T-helper 2 cell (primary cell): ENCODE measurements around the gene PPP2R2D.
"Not testable (repeated sequence)": the region's sequence is repeated elsewhere in the genome, so short reads cannot be mapped to it uniquely, and the experiment has no call there.

Experiments used
- DNase-seq, 5 experiments: peaks; one replicate each; pipeline versions ENCODE4 v3.0.0 to v3.0.0-alpha.2; 2012 to 2022

The PPP2R2D gene

DNA sequence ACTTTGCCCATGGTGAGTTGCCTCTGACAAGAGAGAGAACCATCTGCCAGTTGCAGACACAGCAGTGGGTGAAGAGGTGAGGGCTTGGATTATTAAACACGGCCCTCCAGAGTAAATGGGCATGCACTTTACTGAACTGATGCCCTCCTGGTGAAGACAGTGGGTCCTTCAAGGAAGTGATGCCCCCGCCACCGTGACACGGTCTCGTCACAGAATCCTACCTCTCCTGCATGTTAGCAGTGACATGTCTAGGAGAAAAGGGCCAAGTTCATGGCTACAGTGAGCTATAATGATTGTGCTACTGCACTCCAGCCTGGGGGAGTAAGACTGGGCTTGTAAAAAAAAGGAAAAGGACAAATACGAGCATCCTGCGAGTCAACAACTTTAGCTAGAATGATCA lies 78.5 kb downstream of the PPP2R2D start:
- DNase-seq, result no peak

DNA sequence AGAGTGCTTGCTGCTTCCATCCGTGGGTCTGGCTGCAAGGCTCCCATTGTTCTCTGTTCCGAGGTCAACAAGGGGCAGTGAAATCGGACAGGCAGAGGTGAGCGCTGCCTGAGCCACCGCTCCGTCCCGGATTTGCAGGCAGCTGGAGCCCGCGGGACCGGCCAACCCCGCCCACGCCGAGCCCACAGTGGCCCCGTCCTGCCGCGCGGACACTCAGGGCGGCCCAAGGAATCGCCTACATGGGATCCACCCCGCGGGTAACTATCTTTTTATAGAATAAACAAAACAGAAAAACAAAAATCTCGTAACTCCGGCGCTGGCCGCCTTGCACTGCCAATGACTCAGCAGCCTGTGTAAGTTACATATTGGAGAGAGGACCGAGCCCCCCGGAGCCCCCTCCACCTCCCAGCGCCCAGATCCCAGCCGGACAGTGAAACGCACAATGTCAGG lies 79.0 kb downstream of the PPP2R2D start:
- no peak for DNase-seq

DNA sequence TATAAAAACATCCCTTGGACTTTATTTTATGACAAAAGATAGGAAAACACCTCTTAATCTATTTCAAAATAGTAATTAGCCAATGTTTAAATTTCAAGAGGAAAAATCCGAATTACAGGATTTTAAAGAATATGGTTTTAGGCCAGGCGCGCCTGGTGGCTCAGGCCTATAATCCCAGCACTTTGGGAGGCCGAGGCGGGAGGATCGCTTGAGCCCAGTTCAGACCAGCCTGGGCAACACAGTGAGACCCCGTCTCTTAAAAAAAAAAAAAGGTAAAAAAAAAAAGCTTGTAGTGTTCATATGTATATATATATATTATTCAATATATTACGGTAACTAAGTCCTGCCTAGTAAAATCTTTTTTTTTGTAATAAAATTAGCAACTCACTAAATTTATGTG lies 79.5 kb downstream of the PPP2R2D start:
- DNase-seq, result no peak

DNA sequence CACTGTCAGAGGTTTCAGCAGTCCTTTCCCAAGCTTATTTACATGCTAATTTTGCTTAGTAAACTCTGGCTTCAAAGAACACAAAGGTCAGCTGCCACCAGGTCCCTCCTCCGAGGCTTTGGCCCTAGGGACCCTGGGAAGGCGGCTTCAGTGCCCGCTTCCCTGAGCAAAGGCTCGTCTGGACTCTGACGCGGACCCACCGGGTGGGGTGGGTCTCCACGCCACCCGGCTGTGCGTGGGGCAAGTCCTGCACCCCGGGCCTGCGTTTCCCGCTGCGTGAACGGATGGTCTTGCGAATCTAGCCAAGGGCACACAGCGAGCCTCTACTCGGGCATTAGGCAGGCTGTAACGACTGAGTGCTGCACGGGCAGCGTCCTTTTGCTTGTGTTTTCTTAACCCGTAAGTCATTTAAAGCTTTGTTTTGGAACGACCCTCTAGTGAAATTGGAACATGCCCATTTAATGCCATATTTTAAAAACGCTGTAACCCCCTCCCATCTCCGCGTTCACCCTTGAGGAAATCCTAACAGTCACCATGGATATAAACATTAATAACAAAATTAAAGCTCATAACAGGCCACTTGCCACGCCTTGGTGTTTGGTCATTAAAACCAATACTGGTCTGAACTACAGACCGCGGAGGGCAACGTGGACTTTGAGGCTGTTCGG lies 80.1 kb downstream of the PPP2R2D start:
- DNase-seq, result peak in 1 of 5 experiments; percentile 17

DNA sequence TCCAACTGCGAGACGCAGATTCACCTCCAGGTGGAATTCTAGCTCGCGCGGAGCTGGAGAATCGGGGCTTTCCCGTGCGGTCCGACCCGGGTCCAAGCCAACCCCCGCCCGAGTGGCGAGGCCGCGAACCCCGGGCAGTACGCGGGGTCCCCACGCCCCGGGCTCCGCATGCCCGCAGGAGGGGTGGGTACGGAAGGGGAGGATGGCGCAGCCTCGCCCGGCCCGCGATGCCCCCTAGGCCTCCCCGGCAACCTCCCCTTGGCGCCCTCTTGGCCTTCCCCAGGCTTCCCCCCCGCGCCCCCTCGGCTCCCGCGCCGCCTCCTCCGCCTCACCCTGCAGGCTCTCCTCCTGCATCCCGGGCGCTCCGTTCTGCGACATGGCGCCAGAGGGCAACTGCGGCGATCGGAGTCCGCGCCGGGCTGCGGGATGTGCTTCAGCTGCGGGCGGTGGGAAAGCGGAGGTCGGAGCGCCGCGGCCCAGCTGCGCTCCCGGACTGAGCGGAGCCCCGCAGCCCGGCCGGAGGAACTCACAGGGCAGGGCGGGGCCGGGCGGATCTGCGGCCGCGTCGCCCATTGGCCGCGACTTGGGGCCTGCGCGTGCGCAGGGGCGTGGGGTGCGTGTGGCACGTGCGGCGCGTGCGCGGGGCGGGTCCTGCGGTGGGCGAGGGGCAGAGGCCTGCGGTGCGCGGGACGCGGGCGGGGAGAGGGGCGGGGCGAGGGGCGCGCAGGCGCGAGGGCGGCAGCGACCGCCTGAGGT lies 80.8 kb downstream of the PPP2R2D start, which contains the start of gene BNIP3:
Gene BNIP3 (minus strand): TSS at position 495 of the 756 bp plus-strand sequence. CDS start 117 bp downstream, at position 378.
- peak; percentile 92 to 94 (median 92) for DNase-seq

DNA sequence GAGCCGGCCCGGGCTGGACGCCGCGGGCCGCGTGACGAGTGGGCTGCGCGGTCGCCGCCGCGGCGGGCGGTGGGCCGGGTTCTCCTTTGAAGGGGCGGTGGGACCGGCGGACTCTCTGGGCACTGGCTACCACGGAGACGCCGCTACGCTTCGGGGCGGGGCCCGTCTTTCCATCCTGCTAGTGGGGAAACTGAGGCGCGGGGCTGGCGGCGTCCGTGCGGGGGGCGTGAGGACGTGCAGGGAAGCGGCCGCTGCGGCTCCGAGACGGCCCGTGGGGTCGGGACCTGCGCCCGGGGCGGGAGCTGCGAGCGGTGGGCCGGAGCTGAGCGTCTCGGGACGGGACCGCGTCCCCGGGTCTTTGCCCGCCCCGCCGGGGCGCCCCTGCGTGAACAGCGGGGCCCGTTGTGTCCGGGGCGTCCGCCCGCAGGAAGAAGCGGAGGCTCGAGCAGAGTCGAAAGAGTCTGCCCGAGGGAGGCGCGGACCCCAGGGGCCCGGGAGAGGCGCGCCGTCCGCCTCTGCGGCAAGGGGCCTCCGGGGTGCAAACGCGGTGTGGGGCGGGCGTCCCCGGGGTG lies 81.5 kb downstream of the PPP2R2D start:
- peak in 1 of 5 experiments; percentile 21 for DNase-seq

DNA sequence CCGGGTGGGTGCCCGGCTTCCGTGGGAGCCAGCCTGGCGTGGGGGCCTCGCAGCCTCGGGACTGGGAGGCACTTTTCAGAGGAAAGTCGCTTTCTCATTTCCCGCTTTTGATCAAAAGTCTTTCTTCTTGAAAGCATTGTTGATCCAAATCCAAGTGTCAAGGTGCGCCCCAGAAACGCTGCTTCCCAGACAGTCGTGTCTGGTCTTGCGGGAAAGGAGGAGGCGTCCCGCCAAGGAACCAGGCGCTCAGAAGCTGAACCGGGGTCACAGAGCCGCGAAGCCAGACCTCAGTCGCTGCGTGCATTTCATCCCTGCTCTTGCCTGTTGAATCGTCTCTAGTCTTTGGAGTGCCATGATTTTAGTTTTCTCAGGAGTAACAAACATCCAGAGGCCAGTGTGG lies 82.0 kb downstream of the PPP2R2D start:
- no peak for DNase-seq

DNA sequence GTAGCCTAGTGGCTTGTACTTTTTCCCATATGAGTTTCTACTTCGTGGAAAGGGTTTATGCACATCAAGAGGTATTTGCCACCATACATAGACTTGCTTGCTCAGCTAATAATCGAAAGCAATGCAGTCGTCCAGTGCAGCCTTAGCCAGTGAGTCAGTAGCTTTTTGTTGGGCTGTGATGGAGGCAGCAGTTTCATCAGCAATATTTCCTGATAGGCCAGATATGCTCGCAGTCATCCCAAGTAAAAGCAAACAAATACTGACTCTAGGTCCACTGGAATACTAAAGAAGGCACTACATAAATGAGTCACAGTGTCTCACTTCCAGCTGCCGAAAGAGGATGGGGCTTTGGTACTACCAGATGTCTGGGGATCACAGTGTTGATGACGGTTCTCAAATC lies 83.0 kb downstream of the PPP2R2D start:
- DNase-seq, result no peak

DNA sequence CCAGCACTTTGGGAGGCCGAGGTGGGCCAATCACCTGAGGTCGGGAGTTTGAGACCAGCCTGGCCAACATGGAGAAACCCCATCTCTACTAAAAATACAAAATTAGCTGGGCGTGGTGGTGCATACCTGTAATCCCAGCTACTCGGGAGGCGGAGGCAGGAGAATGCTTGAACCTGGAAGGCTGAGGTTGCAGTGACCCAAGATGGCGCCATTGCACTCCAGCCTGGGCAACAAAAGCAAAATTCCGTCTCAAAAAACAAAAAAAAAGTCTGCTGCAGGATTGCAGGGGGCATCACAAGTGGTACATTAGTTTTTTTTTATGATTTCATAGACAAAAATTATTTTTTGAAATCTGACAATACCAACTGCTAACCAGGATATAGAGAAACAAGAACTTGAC lies 86.0 kb downstream of the PPP2R2D start:
- DNase-seq, result not testable (repeated sequence)

DNA sequence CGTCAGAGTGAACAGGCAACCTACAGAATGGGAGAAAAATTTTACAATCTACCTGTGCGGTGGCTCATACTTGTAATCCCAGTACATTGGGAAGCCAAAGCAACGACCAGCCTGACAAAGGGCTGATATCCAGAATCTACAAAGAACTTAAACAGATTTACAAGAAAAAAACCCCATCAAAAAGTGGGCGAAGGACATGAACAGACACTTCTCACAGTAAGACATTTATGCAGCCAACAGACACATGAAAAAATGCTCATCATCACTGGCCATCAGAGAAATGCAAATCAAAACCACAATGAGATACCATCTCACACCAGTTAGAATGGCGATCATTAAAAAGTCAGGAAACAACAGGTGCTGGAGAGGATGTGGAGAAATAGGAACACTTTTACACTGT lies 86.5 kb downstream of the PPP2R2D start:
- DNase-seq, result not testable (repeated sequence)

DNA sequence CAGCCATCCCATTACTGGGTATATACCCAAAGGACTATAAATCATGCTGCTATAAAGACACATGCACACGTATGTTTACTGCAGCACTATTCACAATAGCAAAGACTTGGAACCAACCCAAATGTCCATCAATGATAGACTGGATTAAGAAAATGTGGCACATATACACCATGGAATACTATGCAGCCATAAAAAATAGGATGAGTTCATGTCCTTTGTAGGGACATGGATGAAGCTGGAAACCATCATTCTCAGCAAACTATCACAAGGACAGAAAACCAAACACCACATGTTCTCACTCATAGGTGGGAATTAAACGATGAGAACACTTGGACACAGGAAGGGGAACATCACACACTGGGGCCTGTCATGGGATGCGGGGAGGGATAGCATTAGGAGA lies 87.0 kb downstream of the PPP2R2D start:
- not testable (repeated sequence) for DNase-seq

DNA sequence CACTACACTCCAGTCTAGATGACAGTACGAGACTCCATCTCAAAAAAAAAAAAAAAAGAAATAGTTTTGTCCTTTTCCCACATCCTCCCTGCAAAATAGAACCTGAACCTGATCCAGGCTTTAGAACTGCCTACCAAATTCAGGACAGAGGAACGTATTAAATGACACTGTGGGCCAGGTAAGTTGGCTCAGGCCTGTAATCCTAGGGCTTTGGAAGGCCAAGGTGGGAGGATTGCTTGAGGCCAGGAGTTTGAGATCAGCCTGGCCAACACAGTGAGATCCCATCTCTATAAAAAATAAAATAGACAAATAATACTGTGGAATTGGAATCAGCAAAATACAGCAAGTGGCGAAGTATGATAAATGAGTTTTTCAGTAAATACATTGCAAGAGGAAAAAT lies 90.9 kb downstream of the PPP2R2D start:
- no peak for DNase-seq

DNA sequence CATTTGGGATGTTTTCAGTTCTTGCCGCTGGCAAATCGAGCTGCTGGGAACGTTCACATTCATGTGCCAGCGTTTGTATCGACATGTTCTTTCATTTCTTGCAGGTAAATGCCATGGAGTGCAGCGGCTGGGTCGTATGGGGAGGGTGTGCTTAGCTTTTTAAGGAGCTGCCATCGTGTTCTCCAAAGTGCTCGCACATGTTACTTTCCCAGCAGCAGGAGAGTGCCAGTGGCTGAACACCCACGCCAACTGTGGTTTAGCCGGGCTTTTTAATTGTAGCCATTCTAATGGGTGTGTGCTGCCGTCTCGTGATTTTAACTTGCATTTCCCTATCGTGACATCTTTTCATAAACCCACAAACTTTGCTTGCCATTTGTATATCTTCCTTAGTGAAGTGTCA lies 92.5 kb downstream of the PPP2R2D start:
- no peak for DNase-seq

DNA sequence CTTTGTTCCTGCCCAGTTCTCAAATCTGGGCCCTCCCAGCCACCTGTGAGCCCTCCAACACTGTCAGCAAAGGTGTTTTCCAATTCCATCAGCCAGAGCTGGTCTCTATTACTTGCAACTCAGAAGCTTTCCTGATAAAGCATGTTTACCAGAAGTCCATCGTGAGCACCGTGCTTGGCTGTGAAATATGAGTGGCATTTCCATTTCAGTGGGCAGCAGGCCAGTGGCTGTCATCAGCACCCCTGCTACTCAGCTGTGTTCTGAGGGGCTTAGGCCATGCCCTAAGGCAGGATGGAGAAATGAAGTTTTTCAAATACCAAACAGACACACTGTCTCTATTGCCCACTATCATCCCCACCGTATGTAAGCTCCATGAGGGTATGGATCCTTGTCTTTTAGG lies 93.6 kb downstream of the PPP2R2D start:
- DNase-seq, result no peak

DNA sequence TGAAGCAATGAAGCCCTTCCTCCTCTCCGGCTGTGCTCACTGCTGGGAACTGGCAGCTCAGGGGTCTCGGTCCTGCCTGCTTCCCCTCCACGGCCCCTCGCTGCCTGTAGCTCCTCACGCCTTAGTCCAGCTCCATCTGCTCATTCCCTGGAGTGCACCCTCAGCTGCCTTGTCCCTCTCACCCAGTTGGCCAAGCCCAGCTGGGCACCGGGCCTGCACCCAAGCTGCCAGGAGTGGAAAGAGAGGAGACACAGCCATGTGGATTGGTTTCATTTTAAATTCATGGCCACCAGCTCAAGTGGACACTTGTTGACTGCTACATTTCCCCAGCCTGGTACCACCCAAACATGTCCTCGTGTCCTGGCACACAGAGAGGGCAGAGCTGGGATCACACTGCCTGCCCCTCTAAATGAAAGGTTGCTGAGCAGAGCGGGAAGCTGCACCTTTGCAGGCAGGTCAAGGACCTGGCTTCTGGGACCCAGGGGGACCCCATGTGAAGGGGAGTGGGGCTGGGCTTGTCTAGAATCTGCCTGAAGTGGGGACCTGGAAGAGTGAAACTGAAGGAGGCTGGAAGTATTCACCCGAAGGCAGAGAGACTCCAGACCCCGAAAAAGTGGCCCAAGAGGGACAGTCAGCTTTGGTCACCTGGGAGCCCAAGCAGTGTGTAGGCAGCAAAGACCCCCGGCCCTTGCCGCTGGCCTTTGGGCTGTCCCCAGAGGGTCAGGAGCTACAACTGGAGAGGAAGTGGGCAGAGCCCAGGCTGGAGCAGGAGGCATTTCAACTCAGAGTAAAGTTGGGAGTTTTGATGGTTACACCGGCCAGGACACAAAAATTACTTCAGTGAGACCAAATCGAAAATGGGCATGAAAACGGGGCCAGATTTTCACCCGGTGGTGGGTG lies 95.9 kb downstream of the PPP2R2D start:
- no peak for DNase-seq

DNA sequence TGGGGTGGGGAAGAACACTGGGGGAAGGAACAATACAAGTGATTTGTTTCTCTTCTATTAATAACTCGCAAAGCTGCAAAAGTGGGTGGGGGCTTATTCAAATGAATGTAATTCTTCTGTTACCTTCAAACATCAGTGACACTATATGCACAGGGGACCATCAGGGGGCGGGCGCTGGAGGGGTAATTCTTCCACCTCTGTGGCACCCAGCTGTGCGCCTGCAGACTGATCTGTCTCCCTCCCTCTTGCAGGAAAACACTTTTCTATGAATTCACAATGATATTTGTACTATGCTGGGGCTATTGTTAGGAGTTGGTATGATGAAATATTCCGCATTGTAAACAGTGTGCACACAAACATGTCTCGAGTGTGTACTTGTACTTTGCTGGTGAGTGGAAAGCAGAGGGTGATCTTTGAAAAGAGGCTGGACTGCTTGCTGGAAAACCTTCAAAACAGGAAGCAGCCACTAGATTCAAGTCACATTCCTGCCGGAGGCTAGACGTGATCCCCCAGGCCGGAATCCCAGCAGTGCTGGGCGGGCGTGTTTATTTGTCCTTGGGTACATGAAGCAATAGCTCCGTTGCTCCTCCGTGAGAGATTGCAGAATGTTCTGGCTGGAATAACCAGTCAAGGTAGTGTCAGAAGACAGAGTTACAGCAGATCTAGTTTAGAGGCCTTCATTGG lies 96.7 kb downstream of the PPP2R2D start:
- no peak for DNase-seq

DNA sequence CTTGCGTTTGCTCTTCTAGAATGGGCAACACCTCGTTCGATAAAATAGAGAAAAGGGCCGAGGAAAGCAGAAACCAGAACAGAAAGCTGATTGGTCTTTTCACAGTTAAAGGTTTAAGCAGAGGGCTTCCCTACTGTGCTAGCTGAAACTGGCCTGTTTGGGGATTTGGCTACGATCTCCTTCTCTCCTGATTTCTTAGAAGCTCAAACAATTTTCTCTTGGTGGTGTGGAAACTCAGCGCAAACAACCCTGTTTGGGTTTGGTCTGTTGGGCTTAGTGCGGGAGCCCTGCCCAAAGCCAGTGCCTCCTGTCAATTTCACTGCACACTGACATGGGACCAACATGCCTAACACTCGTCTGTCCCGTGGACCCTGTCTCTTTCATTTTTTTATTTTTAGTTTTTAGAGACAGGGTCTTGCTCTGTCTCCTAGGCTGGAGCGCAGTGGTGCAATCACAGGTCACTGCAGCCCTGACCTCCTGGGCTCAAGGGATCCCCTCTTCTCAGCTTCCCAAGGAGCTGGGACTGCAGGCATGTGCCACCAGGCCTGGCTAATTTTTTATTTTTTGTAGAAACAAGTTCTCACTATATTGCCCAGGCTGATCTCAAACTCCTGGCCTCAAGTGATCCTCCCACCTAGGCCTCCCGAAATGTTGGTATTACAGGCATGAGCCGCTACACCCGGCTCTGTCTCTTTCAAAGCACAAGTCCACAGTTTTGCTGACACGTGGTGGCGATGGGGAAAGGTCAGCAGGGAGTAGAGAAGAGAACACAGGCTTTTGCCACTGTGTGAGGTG lies 97.4 kb downstream of the PPP2R2D start:
- no peak for DNase-seq

DNA sequence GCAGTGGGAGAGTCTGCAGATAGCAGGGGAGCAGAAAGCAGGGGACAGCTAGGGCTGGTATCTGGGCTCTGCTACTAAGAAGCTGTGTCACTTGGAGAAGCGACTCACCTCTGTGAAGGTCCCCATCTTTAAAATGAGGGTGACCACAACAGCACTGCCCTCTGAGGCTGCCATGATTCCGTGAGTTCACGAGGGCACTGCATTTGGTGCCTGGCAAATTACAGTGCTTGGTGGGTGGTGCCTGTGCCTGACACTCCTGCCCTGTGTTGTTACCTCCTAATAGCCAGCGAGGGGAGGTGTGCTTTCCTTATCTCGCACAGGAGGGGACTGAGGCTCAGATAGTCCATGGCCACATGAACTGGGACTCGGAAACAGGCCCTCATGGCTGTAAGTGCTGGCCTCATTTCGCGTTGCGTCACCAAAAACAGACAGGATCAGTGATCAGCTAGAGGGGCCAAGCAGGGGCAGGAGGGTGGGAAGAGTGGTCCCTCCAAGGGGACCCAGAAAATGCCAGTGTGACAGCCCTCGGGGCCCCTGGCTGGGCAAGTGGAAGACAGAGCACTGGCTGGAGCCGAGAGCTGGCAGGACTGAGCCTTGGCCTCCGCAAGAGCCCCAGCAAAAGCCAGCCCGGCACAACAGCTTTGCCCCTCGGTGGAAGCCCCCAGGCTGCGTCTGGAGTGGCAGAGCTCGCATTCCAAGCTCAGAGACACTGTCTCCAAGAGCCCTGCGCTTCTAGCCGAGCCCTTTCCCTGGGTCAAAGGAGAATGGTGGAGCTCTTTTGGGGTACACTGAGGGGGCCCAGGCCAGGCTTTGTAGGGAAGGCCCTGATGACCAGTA lies 98.3 kb downstream of the PPP2R2D start:
- no peak for DNase-seq

DNA sequence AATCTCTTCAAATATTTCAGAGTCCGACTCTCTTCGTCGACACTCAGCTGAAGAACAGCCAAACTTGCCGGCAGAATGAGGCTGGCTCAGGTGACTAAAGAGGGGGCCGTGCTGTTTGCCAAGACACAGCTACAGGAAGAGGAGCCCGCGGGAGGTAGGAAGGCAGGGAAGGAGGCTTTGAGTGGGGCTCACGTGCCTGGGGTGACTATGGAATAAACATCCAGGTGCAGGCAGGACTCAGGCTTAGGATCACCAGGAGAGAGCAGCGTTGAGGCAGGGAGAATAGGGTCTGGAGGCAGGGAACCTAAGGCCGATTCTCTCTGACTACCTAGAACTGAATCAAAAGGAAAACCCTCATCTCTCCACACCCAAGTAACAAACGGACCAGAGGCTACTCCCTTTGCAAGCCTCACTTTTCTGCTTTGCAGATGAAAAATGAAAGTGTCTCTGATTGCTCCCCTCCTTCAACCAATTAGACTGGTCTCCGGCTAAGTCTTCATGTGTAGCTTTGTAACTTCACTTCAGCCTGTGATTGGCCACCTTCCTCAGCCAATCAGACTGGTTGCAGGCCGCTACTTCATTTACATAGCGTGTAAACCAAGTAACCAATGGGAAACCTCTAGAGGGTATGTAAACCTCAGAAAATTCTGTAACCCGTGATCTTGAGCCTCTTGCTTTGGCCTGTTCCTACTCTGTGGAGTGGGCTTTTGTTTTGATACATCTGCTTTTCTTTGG lies 100.6 kb downstream of the PPP2R2D start:
- DNase-seq, result peak in 2 of 5 experiments; percentile 22 to 64

DNA sequence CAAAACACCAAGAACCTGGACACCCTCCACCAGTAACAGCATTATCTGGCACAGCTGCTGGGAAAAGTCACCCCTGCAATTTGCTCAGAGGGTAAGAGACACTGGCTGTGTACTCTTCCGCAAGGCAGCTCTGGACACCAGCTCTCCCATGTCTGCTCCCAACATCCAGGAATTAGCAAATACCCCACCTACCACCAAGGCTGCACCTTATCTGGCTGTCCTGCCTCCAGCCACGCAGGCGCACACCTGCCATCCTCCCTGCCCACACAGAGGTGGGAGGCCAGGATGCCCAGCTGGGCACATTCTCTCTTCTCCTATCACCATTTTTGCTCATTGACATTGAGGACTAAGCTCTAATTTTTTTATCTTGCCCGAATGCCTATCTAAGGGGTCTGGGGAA lies 101.2 kb downstream of the PPP2R2D start:
- DNase-seq, result no peak
